ENCODE data around the gene PTPRN.

PTPRN gene

DNA sequence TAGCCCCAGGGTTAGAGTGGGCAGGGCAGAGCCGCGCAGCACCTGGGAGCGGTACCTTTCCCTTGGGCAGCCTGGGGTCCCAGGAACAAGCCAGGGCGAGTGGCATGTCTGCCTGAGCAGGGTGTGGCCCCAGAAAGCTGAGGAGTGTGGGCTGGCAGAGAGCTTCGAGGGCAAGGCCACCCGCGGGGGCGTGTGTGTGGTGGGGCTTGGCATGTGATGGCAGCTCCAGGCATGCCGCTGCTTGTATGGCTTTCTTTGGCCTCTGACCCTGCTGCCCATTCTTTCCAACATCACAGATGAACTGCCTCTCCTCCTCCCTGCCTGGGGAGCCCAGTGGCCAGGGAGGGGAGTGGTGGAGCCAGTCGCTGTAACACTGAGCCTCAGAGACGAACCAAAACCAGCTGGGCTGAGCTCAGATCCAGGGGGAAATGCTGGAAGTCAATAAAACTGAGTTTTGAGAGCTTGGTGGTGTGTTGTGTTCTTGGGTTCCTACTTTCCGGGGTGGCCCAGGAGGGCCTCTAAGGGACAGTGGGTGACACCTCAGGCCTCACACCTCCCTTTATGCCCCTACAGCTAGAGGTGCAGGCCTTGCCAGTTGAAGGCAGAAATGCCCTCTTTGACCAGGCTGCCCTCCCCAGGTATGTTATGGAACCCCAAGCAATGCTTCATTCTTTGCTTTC is 22.6 kb downstream of the PTPRN start:
- FAIRE-seq: no peak

DNA sequence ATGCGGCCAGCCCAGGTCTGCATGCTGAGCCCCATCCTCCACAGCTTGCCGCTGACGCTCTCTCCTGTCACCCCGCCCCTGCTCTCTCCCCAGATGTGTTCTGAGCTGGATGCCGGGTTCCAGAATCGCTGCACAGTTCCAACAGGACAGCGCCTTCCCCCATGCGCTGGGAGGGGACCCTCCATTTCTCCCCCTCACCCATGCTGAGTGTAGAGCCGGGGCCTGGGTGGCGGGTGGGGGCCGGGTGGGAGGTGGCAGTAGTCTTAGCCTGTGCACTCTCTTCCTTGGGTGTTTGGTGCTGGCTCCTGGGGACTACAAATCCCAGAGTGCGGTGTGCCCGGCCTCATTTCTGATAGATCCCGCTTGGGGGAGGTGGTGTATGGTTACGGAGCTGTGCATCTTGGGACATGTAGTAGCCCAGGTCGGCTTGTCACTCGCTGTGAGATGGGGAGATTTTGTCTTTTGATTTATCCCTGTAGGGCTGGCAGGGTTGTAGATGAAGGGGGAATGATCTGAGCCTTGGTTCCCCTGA is 23.2 kb downstream of the PTPRN start:
- no peak for FAIRE-seq

DNA sequence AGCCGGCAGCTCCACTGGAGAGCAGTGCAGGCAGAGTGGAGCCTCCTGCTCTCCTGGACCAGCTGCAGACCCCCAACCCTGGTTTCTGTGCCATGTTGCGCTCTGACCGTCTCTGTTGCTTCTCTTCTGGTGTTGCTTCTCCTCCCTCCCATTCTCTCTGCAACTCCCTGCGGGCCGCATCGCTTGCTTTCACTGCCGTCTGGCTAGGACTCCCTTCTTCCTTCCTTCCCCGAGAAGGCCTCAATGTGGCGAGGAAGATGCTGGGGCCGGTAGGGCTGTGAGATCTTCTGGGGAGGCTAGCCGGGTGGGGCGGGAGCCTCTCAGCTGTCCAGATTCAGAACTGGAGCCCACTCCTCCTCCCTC is 23.8 kb downstream of the PTPRN start:
- no peak for FAIRE-seq

DNA sequence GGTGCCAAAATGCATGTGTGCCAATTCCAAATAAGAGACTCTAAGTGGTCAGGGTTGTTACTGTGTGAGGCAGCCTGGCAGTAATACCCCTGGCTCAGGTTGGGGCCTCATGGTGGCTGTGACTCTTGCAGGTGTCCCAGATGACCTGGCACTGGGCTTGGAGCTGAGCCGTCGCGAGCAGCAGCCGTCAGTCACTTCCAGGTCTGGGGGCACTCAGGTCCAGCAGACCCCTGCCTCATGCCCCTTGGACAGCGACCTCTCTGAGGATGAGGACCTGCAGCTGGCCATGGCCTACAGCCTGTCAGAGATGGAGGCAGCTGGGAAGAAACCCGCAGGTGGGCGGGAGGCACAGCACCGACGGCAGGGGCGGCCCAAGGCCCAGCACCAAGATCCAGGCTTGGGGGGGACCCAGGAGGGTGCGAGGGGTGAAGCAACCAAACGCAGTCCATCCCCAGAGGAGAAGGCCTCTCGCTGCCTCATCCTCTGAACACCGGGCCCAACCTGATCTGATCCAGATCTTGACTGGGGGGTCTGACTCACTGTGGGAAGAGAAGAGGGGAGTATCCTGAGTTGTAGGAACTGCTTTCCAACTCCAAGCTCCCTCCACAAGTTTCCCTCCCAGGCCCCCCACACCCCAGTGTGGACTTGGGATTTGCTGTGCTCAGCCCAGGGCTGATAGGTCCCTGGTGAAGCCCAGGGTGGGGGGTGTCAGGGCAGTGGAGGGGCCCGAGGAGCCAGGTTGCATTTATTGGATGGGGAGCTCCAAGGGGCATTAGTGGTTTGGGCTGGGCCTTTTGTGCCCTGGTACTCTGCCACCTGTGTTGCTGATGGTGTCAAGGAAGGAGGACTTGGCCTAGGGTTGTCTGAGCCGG is 24.5 kb downstream of the PTPRN start:
- no peak for FAIRE-seq

DNA sequence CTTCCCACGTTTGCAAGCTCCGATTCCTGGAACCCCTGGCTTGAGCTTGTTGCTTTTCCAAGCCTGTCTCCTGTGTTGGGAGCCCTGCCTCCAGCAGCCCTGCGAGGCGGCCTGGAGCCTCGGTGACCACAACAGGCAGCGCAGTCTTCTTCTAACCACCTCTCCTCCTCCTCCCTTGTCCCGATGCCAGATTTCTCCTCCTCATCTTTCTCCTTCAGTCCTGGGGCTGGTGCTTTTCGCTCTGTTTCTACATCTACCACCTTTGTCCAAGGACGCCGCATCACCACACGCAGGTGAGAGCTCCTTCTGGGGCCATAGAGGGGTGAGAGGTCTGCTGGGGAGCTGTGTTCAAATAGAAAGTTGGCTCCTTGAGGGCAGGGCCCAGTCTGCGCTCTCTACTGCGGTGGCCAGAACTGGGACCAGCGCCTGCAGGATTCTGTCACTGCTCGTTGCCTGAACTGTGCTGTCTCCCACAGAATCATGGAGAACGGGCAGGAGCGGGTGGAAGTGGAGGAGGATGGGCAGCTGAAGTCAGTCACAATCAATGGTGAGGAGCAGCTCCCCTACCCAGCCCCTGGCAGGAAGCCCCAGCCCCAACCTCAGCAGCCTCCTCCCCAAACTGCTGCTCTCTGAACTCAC is 26.1 kb downstream of the PTPRN start:
- no peak for FAIRE-seq

DNA sequence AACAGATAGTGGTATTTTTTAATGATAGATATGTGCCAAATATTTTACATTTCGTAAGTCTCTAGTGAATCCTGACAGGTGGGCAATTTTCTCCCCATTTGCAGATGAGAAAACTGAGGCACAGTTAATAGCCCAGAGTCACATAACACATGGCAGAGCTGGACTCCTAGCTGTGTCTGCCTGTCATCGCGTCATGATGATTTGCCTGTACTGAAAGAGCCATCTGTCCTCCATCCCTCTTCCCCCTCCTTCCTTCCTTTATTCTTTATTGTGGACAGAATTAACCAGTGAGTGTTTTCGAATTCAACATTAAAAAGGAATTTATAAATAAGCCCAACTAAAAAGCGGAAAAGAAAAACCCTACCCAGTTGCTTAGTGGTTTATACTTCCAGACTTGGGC is 26.8 kb downstream of the PTPRN start:
- no peak for FAIRE-seq

DNA sequence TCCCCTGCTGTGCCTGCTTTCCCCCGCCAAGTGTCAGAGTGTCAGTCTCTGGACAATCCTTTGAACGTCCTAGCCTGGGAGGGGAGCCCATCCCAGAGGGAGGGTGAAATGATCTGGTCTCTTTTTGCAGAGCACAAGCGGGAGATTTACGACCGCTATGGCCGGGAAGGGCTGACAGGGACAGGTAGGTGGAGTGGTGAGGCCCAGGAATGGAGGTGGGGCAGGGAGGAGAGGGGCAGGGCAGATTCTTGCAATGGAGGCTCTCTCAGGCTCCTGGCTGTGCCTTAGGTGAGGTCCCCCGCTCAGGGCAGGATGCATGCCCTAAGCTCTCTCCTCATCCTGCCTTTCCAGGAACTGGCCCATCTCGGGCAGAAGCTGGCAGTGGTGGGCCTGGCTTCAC is 27.6 kb downstream of the PTPRN start:
- FAIRE-seq: no peak

DNA sequence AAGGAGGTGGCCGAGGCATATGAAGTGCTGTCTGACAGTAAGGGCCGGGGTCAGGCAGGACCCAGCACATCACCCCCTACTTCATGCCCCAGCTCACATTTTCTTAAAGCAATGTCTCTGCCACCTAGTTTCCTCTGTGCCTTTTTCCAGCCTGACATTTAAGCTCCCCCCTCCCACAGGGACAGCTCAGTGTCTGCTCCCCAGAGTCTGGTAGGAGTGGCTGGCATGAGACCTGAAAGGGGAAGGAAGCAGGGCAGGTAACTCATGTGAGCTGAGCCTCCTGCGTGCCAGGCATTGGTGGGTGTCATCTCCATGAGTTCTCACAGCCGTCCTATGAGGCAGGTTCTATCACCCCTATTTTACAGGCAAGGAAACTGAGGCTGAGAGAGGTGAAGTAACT is 28.6 kb downstream of the PTPRN start:
- no peak for FAIRE-seq

DNA sequence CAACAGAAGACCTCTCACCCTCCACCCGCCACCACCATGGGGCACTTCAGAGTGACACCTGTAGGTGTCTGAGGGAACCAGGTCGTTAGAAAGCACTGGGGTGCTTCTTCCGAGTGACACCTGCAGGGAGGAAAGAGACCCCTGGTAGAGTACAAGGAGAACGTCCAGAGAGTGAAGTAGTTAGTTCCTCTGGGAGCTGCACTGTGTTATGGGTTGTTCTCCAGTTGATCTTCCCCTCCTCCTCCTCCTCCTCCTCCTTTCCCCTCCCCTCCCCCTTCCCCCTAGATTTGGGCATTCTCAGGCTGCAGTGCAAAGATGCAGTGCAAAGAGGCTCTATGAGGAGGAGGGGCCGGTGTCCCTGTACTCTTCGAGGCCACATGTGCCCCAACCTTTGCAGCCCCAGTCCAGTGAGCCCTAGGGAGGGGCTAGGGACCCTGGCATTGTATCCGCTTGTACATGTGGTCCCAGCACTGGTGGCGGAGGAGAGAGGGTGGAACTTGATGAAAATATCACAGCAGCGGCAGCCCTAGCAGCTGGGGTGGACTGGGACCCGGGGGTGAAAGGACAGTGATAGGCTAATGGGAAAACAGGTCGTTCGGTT is 29.2 kb downstream of the PTPRN start:
- no peak for FAIRE-seq

DNA sequence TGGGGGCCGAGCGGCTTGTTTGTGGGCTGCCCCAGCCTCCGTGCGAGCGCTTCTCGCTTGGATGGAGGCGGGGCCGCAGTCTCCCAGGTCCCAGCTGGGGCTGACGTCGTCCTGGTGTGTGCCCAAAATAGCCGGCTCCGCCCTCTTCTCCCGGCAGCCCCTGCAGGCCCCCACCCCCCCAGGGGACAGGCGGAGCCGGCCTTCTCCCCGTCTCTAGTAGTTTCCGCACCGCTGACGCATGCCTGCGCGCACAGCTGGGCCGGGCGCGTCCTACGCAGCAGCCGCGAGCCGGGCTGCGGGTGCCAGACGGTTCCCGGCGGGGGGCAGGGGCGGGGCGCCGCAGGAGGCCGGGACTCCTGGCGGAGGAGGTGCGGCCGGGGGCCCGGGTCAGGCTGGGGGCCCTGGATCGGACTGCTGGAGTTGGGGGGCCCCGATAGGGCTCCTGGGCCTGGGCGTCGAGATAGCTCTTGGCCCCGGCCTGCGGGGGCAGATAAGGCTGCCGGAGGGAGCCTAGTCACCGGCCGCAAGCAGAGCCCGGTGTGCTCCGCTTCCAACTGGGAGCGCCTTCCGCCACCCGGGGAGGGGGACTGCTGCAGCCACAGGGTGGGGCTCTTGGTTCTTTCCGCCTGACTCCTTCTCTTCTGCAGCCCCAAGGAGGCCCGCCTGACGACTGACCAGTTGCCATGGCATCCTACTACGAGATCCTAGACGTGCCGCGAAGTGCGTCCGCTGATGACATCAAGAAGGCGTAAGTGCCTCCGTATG is 29.9 kb downstream of the PTPRN start, which contains the start of gene DNAJB2:
Gene DNAJB2, plus strand, starts transcription at position 216 of the 765 bp plus-strand sequence. Its CDS starts 468 bp downstream, at position 684.
- no peak for FAIRE-seq

DNA sequence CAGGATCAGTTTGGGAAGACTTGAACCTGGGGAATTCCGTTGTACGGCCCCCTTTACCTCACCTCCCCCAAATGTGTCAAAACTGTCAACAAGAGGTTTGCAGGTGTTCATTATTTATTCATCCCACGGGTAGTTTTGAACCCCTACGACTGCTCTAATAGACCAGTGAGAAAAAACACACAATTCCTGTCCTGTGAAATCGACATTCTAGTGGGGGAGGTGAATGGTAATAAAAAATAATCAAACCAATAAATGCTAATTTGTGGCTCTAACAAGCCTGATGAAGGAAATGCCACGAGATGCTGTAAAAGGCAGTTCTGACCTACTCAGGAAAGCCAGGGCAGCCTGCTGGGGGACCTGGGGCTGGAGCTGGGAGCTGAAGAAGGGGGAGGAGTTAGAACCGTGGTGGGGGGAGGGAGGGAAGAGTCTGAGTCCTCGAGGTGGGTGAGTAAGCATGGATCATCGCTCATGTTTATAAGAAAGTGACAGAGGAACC is 30.5 kb downstream of the PTPRN start:
- no peak for FAIRE-seq

DNA sequence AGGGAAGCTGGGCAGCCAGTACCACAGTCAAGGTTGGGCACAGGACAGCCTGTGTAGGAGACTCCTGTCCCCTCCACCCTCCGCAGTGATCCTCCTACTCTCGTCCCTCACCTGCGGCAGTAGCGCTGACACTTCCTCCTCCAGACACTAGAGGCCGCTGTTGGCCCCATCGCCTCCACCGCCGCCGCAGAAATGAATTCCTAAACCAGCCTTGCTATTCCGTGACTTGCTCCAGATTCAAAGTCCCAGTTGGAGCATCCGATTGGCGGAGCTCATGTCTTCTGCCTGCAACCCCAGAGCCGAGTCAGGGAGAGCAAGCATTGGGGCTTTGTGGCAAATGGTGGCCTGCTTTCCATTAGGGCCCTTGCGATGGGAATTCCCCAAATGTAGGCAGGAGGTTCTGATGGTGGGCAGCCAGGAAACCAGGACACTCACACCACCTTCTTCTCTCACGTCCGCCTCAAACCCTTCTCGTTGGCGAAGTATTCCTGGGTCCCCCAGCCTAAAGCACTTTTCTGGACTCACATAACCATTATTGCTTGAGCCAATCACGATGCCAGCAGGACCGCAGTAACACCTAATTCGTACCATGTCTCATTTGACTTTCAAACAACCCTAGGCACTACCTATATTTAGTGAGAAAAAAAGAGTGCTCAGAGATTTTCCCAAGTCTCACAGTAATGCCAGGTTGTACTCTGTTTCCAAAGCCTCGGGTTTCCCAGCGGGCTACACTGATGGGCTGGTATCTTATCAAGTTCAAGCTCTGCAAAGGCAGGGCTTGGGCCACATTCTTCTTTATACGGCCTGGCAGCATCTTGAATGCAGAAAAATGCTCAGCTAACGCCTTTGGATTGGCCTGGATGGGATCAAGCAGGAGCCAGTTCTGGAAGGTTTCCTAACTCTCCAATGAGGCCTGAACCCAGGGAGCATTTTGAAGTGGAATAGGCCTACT is 31.2 kb downstream of the PTPRN start:
- peak; percentile 35 for FAIRE-seq

DNA sequence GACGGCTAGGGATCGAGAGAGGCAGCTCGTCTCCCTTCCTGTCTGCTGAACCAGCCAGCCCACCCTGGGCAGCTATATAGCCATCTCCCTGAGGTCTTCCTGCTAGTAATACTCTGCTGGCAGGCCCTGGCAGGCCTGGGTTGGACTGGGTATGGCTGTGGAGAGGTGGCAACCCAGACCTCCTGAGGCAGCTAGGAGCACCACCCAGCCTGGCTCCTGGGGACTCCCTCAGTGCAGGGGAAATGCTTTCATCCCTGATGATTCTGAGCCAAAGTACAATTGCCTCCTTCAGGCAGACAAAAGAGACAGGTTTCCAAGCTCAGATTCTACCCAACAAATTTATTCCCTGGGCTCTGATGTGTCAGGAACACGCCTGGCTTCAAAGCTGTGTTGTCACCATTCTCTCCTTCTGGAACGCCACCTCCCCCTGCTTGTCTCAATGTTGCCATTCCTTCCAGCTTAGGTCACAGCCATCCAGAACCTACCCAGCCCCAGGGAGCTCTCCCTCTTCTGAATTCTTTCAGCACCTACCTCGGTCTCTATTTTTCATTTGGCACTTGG is 34.8 kb downstream of the PTPRN start:
- no peak for FAIRE-seq

DNA sequence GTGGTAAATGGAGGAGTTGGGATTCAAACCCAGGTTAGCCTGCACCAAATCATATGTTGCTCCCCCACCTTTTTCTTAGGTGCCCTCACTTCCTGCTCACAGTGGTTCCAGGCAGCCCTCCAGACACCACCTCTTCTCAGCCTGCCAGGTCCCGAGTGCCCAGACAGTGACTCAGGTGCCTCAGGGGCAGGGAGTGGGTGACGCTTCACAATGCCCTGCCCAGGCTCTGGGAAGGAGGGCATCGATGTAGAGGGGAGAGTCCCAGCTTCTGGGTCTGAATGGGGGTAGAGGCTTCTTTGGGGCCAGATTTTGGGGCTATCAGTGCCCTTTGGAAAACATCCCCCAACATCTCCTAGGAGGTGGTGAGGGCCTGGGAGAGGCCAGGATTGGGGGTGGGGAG is 35.3 kb downstream of the PTPRN start:
- FAIRE-seq: no peak

DNA sequence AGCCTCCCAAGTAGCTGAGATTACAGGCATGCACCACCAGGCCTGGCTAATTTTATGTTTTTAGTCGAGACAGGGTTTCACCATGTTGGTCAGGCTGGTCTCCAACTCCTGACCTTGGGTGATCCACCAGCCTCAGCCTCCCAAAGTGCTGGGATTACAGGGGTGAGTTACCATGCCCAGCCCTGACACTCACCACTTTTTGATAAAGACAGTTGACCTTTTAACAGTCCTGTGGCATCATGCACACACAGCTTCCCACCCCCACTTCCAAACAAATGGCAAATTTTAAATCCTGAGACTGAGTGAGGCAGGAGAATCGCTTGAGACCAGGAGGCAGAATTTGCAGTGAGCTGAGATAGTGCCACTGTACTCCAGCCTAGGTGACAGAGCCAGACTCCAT is 36.2 kb downstream of the PTPRN start:
- no peak for FAIRE-seq

DNA sequence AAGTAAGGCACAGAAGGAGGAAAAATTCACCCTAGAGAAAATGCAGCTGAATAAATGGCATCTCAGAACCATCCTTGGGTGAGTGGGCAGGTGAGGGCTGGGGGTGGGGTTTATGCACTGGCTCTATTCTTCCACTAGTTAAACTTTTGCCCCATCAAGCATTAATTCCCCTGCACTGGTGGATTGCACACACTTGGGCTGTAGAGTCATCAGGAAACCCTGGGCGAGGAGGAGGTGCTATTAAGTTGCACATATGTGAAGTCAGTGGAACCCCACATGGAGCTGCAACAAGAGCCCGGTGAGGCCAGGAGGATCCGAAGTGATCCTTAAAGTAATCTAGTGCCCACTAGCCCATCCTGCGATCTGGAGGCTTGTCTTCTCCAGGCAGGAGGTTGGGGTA is 36.8 kb downstream of the PTPRN start:
- FAIRE-seq: no peak

DNA sequence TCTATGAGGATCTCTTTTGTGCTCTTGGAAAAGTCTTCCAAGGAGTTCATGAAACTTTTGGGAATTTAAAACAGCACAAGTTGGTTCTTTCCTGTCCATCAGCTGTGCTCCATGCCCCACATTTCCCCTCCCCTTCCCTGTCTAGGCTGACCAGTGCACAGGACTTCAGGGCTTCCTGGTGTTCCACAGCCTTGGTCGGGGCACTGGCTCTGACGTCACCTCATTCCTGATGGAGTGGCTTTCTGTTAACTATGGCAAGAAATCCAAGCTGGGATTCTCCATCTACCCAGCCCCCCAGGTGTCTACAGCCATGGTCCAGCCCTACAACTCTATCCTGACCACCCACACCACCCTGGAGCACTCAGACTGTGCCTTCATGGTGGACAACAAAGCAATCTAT is 38.2 kb downstream of the PTPRN start:
- no peak for FAIRE-seq

DNA sequence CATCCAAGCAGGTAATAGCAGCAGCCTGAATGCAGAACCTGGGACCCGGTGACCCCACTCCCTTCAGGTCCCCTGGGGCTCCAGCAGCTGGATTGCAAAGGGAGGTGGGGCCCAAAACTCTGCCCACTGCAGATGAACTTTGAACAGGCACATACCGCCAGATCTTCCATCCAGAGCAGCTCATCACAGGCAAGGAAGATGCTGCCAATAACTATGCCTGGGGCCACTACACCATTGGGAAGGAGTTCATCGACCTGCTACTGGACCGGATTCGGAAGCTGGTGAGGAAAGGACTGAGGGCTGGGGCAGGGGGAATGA is 39.2 kb downstream of the PTPRN start:
- FAIRE-seq: no peak

DNA sequence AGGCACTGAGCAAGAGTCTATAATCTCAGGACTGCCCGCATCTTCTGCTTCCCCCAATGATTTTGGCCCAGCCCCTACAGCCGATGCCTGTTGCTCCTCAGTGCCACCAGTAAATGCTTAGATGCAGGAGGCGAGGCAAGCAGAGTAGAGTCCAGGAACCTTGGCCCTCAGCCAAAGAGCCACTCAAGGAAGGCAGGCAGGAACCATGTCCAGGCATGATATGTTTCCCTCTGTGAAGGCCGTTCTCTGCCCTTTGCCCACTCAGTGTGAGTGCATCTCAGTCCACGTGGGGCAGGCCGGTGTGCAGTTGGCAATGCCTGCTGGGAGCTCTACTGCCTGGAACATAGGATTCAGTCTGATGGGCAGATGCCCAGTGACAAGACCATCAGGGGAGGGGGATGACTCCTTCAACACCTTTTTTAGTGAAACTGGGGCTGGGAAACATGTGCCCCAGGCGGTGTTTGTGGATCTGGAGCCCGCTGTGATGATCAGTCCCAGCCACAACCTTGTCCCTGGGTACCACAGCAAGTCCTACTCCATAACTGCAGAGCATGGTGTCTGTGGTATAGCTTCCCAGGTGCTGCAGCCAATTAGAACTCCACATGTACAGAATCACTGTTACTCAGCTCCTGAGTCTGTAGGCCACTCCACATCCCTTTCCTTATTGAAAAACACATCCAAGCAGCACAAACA is 39.7 kb downstream of the PTPRN start:
- FAIRE-seq: no peak

DNA sequence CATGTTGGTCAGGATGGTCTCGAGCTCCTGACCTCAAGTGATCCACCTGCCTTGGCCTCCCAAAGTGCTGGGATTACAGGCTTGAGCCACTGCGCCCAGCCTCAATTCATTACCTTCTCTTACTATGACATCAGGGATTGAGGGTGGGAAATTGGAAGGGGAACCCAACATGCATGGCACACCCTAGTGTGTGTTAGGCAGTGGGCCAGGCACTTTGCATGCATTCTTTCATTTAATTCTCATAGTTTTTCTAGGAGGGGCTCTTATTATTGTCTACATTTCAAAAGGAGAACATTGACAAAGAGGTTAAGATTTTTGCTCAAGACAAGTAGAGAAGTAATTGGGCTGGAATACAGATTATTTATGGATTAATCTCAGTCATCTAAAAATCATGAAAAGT is 40.9 kb downstream of the PTPRN start:
- no peak for FAIRE-seq

All from A204.1 (cell line).